Heart left ventricle (tissue), 13 donors: ENCODE measurements around the gene TNS1.

Experiments used
- POLR2A ChIP-seq, 2 donors: fragments of 450-650 bp; IDR thresholded peaks; one replicate each; pipeline ENCODE4 v1.6.1; 2017; ENCODE audit warnings: antibody characterized with exemption in 2 of 2, mild to moderate bottlenecking in 2 of 2, moderate library complexity in 2 of 2
- TF ChIP-seq, protein P1 (sequence below), 12 donors: fragments of 200-600 bp; sonication (generic) in 4 of 12; IDR thresholded peaks; one replicate each; pipeline versions ENCODE4 v1.5.0 to v1.8.0; 2018 to 2022; ENCODE audit warnings: antibody characterized with exemption in 12 of 12, mild to moderate bottlenecking in 5 of 12
- donor health status: ischemic (EF 13 %, LVEDD 7.1; RV severe dilation, severe dysfunction).
- donor health status: DM: no; HTN: yes; CAD: no.
- donor health status: DM: no; HTN: no; CAD: no.
- donor health status: ischemic (EF 25% LVEDD 6.9; RV normal size, moderate dysfunction).
- donor health status: ischemic (EF 25% LVEDD 5.7; RV mildly dilated, moderate dysfunction).
- donor health status: ischemic (EF 35%, LVEDD 5.7; RV mildly dilated, moderate dysfunction).
- donor health status: nonischemic (EF 11% LVEDD 7.7; RV severe dilation, severe dysfunction).
- donor health status: DM: yes; HTN: yes; CAD: no.
- donor health status: PGD.
- donor health status: ischemic (EF 29% LVEDD 5.4; RV normal size, mild dysfunction).
- donor health status: nonischemic (EF 23%, LVEDD 6.1; RV moderate dilation, normal function).

DNA sequence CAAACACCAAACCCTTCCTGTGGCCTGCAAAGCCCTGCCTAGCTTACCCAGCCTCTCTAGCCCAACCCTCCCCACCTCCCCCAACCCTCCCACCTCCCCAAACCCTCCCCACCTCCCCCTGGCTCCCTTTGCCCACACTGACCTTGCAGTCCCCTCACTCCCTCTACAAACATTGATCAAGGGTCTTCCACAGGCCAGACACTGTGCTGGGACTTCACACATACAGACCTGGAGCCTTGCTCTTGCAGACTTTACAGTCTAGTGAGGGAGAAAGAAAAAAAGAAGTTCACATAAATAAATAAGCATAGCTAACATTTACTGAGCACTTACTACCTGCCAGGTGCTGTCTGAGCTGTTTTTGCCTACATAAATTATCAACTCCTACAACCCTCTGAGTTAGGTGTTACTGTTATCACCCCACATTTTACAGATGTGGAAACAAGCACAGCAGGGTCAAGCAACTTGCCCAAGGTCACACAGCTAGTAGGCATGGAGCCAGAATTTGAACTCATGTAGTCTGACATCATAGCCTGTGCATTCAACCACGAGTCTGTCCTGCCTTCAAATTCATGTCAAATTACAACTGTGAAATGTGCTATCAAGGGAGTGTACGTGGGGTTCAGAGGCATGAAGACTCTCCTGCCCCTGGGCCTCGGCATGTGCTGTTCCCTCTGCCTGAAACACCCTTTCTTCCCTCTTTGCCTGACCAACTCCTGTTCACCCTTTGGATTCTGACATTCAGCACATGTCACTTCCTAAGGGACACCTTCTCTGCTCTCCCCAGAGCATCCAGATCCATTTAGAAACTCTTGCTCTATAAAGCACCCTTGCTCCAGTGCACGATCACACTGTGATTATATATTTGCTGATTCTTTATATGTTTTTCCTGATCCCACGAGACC, 209.9 kb downstream of the TNS1 start:
- TF ChIP-seq, protein P1, sequence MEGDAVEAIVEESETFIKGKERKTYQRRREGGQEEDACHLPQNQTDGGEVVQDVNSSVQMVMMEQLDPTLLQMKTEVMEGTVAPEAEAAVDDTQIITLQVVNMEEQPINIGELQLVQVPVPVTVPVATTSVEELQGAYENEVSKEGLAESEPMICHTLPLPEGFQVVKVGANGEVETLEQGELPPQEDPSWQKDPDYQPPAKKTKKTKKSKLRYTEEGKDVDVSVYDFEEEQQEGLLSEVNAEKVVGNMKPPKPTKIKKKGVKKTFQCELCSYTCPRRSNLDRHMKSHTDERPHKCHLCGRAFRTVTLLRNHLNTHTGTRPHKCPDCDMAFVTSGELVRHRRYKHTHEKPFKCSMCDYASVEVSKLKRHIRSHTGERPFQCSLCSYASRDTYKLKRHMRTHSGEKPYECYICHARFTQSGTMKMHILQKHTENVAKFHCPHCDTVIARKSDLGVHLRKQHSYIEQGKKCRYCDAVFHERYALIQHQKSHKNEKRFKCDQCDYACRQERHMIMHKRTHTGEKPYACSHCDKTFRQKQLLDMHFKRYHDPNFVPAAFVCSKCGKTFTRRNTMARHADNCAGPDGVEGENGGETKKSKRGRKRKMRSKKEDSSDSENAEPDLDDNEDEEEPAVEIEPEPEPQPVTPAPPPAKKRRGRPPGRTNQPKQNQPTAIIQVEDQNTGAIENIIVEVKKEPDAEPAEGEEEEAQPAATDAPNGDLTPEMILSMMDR (IDR thresholded peaks at IDR 0.05): no peak
- TF ChIP-seq POLR2A (IDR thresholded peaks at IDR 0.05): no peak
